ENCODE measurements around the gene CFHR2.

The CFHR2 gene

DNA sequence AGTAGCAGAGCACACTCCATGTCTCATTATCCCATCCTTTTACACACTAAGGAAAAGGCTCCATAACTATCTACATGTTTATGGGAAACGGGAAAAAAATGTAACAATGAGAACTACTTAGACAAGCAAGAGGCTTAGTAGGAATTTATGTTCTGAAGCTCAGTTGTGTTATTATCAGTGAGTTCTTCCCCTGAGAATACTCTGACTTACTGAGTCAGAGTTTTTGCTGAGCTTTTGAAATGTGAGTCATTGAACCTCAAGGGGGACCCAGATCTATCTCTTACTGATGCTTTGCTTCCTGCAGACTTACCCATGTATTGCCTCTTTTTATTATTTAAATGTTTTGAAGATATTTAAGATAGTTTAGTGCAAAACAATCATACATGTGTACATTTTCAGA is 53.9 kb downstream of the CFHR2 start:
- TF ChIP-seq, protein P1, sequence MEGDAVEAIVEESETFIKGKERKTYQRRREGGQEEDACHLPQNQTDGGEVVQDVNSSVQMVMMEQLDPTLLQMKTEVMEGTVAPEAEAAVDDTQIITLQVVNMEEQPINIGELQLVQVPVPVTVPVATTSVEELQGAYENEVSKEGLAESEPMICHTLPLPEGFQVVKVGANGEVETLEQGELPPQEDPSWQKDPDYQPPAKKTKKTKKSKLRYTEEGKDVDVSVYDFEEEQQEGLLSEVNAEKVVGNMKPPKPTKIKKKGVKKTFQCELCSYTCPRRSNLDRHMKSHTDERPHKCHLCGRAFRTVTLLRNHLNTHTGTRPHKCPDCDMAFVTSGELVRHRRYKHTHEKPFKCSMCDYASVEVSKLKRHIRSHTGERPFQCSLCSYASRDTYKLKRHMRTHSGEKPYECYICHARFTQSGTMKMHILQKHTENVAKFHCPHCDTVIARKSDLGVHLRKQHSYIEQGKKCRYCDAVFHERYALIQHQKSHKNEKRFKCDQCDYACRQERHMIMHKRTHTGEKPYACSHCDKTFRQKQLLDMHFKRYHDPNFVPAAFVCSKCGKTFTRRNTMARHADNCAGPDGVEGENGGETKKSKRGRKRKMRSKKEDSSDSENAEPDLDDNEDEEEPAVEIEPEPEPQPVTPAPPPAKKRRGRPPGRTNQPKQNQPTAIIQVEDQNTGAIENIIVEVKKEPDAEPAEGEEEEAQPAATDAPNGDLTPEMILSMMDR (IDR thresholded peaks at IDR 0.05), result no peak

DNA sequence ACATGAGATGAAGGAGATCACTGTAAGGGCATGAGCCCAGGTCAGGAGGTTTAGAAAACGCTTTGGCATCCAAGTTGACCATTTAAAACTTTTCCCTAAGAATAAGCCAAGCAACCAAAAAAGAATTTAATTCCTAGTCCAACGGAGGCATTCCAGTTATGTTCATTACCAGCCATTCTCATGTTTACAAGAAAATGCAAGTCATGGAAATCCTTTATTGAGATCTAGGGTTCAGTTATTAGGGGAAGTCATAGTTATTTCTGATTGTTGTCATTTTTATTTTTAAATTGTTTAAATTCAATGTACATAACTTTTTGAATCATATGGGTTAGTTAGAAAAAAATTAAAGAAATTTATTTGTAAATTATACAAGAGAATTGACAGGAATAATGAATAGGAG is 58.3 kb downstream of the CFHR2 start:
- TF ChIP-seq, protein P1 (IDR thresholded peaks at IDR 0.05), result no peak

DNA sequence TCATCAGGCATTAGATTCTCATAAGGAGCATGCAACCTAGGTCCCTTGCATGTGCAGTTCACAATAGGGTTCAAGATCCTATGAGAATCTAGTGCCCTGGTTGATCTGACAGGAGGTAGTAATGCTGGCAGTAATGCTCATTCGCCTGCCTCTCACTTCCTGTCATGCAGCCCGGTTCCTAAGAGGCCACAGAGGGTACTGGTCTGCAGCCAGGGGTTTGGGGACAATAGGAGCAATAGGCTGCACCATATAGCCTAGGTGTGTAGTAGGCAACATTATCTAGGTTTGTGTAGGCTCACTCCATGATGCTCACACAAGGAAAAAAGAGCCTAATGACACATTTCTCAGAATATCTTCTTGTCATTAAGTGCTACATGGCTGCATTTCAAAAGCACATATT is 59.6 kb downstream of the CFHR2 start:
- TF ChIP-seq, protein P1 (IDR thresholded peaks at IDR 0.05), result no peak

DNA sequence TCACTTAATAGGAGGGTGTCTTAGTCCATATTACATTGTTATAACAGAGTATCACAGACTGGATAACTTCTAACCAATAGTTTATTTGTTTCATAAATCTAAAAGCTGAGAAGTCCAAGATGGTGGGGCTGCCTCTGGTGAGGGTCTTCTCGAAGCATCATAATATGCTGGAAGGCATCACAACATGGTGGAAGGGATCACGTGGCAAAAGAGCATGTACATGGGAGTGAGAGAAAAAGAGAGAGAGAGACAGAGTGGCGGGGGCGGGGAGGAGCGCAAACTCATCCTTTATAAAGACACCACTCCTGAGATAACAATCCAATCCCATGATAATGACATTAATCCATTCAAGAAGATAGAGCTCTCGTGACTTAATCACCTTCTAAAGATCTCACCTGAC is 65.3 kb downstream of the CFHR2 start:
- TF ChIP-seq, protein P1 (IDR thresholded peaks at IDR 0.05), result no peak

Measured in LNCAP (cell line).